ENCODE results near the gene OGG1.

The OGG1 gene

GRCh38 chr3:9729419-9729818 lies 20.3 kb upstream of the OGG1 start:
- no peak for FAIRE-seq

DNA sequence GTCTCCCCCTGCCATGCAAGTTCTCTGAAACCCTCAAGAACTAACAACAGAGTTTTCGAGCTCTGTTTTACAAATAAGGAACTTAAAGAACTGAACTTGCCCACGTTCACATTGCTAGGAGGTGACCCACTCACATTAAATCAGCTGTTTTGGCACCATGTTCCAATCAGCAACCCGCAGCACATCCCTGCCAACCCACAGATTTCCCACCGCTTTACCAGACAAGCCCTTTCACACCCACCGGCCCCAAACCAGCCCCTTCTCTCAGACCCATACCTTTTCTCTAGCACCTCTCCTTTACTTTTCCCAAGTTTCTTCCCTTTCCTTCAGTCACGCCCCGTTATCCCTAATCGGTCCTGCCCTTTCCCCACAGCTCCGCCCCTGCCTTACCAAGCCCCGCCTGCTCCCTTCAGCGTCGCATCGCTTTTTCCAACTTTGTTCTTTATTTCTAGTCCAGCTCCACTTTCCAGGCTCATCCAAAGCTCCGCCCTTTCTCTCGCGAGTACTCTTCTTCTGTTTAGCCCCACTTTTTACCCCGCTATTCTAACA lies 19.0 kb upstream of the OGG1 start:
- no peak for FAIRE-seq

- FAIRE-seq: peak; percentile 17
These were observed 18.3 kb upstream of the OGG1 start, which contains the start of gene BRPF1 for GRCh38 chr3:9731206-9732079. Gene BRPF1, plus strand, starts transcription at chr3:9731735. Its CDS starts 2,406 bp downstream, at chr3:9734141.

GRCh38 chr3:9732080-9732739 lies 17.5 kb upstream of the OGG1 start:
- FAIRE-seq: no peak

DNA sequence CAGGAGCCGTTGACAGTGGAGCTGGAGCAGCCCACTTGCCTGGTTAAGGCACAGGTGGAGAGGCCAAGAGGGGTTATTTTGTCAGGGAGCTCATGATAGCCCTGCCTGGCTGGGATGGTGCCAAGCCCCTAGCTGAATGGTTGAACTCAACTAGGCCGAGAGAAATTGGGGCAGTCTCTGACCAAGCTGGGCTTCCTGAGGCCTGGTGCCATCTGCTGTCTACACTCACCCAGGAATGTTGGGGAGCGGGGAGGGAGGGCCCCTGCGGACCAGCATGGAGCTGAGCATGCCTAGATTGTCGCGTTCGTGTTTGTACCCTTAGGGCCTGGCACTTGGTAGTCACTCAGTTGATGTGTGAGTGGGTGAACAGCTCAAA lies 17.0 kb upstream of the OGG1 start:
- no peak for FAIRE-seq

DNA sequence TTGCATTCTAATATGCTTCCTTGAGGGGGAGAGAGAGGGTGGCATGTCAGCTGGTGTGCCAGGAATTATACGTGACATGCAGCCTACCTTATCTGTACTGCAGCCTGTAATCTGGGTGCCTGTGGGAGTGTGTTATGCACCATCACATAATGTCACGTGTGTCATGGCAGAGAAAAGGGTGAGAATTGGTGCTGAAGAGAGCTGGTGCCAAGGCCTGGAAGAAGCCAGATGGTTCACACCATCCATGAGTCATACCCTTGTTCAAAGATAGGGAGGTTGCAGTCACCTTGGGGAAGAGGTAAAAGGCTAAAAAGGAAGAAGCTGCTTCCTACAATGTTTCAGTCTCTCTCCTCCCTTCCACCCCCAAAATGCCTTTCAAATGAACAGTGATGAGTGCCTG lies 12.9 kb upstream of the OGG1 start:
- no peak for FAIRE-seq

DNA sequence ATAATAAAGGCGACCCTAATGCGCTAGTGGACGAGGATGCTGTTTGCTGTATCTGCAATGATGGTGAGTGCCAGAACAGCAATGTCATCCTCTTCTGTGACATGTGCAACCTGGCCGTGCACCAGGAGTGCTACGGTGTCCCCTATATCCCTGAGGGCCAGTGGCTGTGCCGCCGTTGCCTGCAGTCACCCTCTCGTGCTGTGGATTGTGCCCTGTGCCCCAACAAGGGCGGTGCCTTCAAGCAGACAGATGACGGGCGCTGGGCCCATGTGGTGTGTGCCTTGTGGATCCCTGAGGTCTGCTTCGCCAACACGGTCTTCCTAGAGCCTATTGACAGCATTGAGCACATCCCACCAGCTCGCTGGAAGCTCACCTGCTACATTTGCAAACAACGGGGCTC lies 10.6 kb upstream of the OGG1 start:
- FAIRE-seq: no peak

GRCh38 chr3:9742560-9742959 lies 7.2 kb upstream of the OGG1 start:
- FAIRE-seq: no peak

DNA sequence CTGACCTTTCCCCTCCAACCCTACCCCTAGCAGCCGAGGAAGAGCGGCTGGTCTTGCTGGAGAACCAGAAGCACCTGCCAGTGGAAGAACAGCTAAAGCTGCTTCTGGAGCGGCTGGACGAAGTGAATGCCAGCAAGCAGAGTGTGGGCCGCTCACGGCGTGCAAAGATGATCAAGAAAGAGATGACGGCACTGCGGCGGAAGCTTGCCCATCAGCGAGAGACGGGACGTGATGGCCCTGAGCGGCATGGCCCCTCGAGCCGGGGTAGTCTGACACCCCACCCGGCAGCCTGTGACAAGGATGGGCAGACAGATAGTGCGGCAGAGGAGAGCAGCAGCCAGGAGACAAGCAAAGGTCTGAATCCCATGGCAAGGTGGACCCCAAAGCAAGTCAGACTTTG lies 6.2 kb upstream of the OGG1 start:
- FAIRE-seq: no peak

DNA sequence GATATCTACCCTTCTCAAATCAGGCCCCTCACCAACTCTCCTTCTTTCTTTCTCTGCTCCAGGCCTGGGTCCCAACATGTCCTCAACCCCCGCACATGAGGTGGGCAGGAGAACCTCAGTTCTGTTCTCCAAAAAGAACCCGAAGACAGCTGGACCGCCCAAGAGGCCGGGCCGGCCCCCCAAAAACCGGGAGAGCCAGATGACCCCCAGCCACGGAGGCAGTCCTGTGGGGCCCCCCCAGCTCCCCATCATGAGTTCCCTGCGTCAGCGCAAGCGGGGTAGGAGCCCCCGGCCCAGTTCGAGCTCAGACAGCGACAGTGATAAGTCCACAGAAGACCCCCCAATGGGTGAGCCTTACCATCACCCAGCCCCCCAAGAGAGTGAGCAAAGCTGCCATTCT lies 5.6 kb upstream of the OGG1 start:
- FAIRE-seq: no peak

GRCh38 chr3:9745521-9745920 lies 4.2 kb upstream of the OGG1 start:
- FAIRE-seq: no peak

DNA sequence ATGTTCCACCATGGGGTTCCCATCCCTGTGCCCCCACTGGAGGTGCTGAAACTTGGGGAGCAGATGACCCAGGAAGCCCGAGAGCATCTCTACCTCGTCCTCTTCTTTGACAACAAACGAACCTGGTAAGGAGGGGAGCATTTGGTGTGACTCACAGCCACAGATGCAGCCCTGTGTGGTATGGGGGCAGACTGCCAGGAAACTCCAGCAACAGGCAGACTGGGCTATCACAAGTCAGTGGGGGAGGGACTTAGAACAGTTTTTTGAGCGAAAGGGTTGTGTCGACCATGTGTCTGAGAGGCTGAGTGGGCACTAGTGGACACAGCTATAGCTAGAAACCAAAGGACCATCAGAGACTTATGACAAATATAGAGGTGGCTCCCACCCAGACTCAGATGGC lies 3.4 kb upstream of the OGG1 start:
- FAIRE-seq: no peak

DNA sequence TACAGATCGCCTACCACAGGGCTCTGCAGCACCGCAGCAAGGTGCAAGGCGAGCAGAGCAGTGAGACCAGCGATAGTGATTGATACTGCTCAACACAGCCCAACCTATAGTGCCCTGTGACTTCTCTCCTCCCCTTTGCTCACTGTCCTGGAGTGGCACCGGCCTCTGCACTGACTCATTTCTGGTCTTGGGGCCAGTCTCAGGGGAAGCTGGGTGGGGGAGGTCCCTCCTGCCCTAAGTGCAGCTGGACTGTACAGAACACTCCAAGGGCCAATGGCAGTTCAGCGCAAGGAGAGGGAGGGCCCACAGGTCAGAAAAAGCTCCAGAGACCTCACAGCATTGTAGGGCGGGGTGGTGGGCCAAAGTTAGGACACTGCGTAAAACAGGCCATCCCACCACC lies 2.5 kb upstream of the OGG1 start:
- no peak for FAIRE-seq

DNA sequence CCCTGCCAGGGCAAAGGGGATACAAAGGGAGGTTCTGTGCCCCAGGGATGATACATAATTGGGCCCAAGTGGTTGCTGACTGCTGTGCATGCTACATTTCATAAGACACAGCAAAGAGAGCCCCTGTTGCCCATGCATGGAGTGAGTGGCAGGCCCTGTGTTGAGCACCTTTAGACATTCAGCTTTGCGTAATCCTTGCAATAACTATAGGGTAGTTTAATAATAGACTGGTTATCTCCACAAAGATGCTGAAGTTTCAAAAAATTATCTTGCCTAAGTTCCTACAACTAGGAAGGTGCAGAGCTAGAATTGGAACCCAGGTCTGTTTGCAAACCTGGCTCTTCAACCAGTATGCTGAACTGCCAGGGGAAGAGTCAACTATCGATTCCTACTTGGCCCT lies 1.7 kb upstream of the OGG1 start:
- FAIRE-seq: no peak

DNA sequence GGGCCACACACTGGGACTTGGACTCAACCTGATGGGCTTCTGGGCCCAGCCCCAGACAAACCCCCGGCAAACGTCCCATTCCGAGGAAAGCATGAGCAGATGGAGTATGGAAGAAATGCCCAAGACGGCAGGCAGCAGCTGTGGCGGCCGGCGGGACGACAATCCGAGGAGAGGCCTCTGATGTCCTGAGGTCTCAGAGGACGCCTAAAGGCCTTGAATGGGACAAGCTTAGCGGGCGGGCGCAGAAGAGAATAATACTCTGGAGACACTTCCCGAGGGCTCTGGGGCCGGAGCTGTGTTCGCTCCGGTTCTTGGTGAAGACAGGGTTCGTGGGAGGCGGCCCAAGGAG lies 482 bp upstream of the OGG1 start:
- no peak for FAIRE-seq

GRCh38 chr3:9750556-9751411 lies 1.0 kb downstream of the OGG1 start:
- FAIRE-seq: no peak

DNA sequence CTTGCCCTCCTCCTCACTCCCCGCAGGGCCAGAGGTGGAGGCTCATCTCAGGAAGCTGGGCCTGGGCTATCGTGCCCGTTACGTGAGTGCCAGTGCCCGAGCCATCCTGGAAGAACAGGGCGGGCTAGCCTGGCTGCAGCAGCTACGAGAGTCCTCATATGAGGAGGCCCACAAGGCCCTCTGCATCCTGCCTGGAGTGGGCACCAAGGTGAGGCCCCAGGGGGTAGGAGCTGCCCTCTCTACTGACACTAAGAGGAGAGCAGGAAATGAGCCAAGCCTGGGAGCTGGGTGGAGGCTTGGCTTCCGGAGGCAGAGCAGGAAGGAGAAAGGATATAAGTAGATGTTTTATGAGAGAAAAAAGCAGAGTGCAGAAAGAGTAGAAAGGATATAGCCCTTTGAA lies 4.9 kb downstream of the OGG1 start:
- FAIRE-seq: no peak

GRCh38 chr3:9757427-9757826 lies 7.7 kb downstream of the OGG1 start:
- FAIRE-seq: no peak

GRCh38 chr3:9760779-9761505 lies 11.2 kb downstream of the OGG1 start:
- no peak for FAIRE-seq

GRCh38 chr3:9761919-9762318 lies 12.2 kb downstream of the OGG1 start:
- no peak for FAIRE-seq

DNA sequence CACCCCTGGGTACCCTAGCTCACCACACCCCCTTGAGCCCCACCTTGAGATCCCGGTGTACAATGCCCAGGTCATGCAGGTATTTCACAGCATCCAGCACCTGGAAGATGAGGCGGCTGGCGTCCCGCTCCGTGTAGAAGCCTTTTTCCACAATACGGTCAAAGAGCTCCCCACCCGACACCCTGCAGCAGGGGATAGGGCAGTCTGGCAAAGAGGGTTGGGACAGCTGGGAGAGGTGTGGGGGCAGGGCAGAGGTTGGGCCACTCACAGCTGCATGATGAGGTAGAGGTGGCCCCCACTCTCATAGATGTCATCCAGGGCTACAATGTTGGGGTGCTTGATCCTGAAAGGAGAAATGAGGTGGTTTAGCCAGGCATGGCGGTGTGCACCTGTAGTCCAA lies 13.1 kb downstream of the OGG1 start:
- no peak for FAIRE-seq

DNA sequence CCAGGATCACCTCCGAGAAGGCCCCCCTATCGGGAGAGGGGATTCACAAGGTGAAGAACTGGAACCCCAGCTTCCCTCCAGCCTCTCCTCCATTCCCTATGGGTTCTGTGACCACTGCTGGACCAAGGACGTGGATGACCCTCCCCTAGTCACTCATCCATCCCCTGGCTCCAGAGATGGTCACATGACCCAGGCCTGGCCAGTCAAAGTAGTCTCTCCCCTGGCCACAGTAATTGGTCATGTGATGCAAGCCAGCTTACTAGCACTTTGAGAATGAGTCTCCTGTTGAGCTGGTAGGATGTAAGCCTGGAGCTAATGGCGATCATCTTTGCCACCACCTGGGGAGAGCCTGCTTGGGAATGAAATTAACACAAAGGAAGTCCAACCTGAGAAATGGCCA lies 16.1 kb downstream of the OGG1 start:
- no peak for FAIRE-seq

GRCh38 chr3:9767418-9767817 lies 17.7 kb downstream of the OGG1 start:
- no peak for FAIRE-seq

Data from TTC549 (cell line).